GM21390 (cell line): ENCODE data around the gene BCL2L13.

Experiments
- ATAC-seq: cut with Tn5 transposase; IDR thresholded peaks from one replicate; pipeline ENCODE4 v1.9.1; 2021; ENCODE audit not compliant: unreplicated experiment

Gene BCL2L13

GRCh38 chr22:17726006-17726927 is 87.7 kb downstream of the BCL2L13 start:
- no peak for ATAC-seq

GRCh38 chr22:17726928-17727897 is 88.7 kb downstream of the BCL2L13 start:
- ATAC-seq, result no peak

- ATAC-seq, result no peak
Observed at GRCh38 chr22:17728786-17729185, 90.2 kb downstream of the BCL2L13 start.

GRCh38 chr22:17729561-17729960 is 91.0 kb downstream of the BCL2L13 start:
- no peak for ATAC-seq

- ATAC-seq, result no peak
Observed at GRCh38 chr22:17732251-17732854, 93.8 kb downstream of the BCL2L13 start.

GRCh38 chr22:17733466-17733865 is 94.9 kb downstream of the BCL2L13 start:
- ATAC-seq, result no peak

- ATAC-seq, result no peak
Observed at GRCh38 chr22:17734187-17734586, 95.6 kb downstream of the BCL2L13 start.

- ATAC-seq, result no peak
Observed at GRCh38 chr22:17738386-17739128, 100.0 kb downstream of the BCL2L13 start.

GRCh38 chr22:17739196-17739975 is 100.8 kb downstream of the BCL2L13 start:
- ATAC-seq, result no peak

- ATAC-seq, result no peak
Observed at GRCh38 chr22:17741866-17742526, 103.4 kb downstream of the BCL2L13 start.

- peak; percentile 64 for ATAC-seq
Observed at GRCh38 chr22:17742527-17742902, 104.0 kb downstream of the BCL2L13 start.

GRCh38 chr22:17743661-17744411 is 105.3 kb downstream of the BCL2L13 start:
- ATAC-seq, result no peak

GRCh38 chr22:17744430-17744829 is 105.9 kb downstream of the BCL2L13 start:
- no peak for ATAC-seq

- ATAC-seq, result no peak
Observed at GRCh38 chr22:17746916-17747315, 108.4 kb downstream of the BCL2L13 start.

- ATAC-seq, result no peak
Observed at GRCh38 chr22:17748555-17749353, 110.2 kb downstream of the BCL2L13 start.

- ATAC-seq, result no peak
Observed at GRCh38 chr22:17749605-17750395, 111.2 kb downstream of the BCL2L13 start.

GRCh38 chr22:17751596-17751995 is 113.0 kb downstream of the BCL2L13 start:
- no peak for ATAC-seq
